SK-N-SH treated with all-trans-retinoic acid at 6 μM for 48 hours (cell line): ENCODE data around the gene CD40.

Experiments used
- BACH2 ChIP-seq: fragments of 250-450 bp; sonication (Bioruptor Pico); IDR thresholded peaks from 2 replicates; pipeline ENCODE4 v1.9.0; 2021; ENCODE audit warnings: mild to moderate bottlenecking, borderline replicate concordance
- GLIS3 ChIP-seq: fragments of 250-450 bp; sonication (Bioruptor Pico); IDR thresholded peaks from 2 replicates; pipeline ENCODE4 v1.5.0; 2020; ENCODE audit warnings: mild to moderate bottlenecking, moderate library complexity
- RARB ChIP-seq: fragments of 250-450 bp; sonication (Bioruptor Pico); IDR thresholded peaks from 2 replicates; pipeline ENCODE4 v1.8.0; 2021; ENCODE audit warnings: mild to moderate bottlenecking, moderate library complexity
- SNAI2 ChIP-seq: fragments of 250-450 bp; sonication (Bioruptor Pico); IDR thresholded peaks from 2 replicates; pipeline ENCODE4 v1.5.0; 2020; ENCODE audit warnings: mild to moderate bottlenecking, moderate library complexity
- TOX ChIP-seq: fragments of 250-450 bp; sonication (Bioruptor Pico); IDR thresholded peaks from 2 replicates; pipeline ENCODE4 v1.8.0; 2021; ENCODE audit warnings: mild to moderate bottlenecking, moderate library complexity, borderline replicate concordance
- ZC3H10 ChIP-seq: fragments of 250-450 bp; sonication (Bioruptor Pico); IDR thresholded peaks from 2 replicates; pipeline ENCODE4 v1.5.1; 2021; ENCODE audit warnings: mild to moderate bottlenecking, moderate library complexity
- ZNF565 ChIP-seq: fragments of 450-650 bp; formaldehyde crosslinking; conservative IDR thresholded peaks from 2 replicates; pipeline ENCODE4 v1.5.0; 2020; ENCODE audit warnings: low read depth, mild to moderate bottlenecking, moderate library complexity
- ZNF70 ChIP-seq: fragments of 450-650 bp; formaldehyde crosslinking; IDR thresholded peaks from 2 replicates; pipeline ENCODE4 v1.5.0; 2020; ENCODE audit warnings: mild to moderate bottlenecking, moderate library complexity
- TF ChIP-seq, protein P1 (sequence below): fragments of 250-450 bp; sonication (Bioruptor Pico); IDR thresholded peaks from 2 replicates; pipeline ENCODE4 v1.5.1; 2020; ENCODE audit warnings: low read depth, mild to moderate bottlenecking, moderate library complexity
- TF ChIP-seq, protein P2 (sequence below): fragments of 250-450 bp; sonication (Bioruptor Pico); IDR thresholded peaks from 2 replicates; pipeline ENCODE4 v1.8.0; 2020; ENCODE audit warnings: mild to moderate bottlenecking, moderate library complexity, borderline replicate concordance

DNA sequence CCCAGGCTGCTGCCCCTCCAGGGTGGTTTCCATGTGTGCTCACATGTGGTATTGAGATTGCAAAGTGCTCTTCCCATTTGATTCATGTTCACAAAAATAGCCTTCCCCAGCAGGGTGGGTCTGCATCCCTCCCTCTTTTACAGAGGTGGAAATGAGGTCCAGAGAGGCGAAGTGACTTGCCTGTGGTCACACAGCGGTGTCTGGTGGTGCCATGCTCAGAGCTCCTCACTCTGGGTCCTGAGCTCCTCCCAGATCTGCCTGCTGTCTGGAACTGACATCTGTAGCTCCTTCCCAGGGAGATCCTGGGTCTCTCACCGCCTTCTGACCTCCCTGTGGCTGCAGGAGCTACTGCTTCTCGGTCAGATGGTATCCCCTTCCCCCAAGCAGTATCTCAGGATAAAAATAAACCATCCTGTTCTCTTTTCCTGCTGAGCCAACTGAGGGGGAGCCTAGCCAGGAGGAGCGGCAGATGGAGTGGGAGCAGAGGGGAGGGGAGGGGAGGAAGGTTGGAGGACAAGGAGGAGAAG is 11.9 kb downstream of the CD40 start:
- TF ChIP-seq, protein P1, sequence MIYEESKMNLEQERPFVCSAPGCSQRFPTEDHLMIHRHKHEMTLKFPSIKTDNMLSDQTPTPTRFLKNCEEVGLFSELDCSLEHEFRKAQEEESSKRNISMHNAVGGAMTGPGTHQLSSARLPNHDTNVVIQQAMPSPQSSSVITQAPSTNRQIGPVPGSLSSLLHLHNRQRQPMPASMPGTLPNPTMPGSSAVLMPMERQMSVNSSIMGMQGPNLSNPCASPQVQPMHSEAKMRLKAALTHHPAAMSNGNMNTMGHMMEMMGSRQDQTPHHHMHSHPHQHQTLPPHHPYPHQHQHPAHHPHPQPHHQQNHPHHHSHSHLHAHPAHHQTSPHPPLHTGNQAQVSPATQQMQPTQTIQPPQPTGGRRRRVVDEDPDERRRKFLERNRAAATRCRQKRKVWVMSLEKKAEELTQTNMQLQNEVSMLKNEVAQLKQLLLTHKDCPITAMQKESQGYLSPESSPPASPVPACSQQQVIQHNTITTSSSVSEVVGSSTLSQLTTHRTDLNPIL (CRISPR knock-in tag), result no peak
- TF ChIP-seq ZNF70 (CRISPR knock-in tag) (no peak), SNAI2 (no peak), BACH2 (CRISPR knock-in tag) (no peak), ZNF565 (CRISPR knock-in tag) (no peak), ZC3H10 (no peak), GLIS3 (CRISPR knock-in tag) (no peak), TOX (CRISPR knock-in tag) (no peak), RARB (CRISPR knock-in tag) (no peak)
- TF ChIP-seq, protein P2, sequence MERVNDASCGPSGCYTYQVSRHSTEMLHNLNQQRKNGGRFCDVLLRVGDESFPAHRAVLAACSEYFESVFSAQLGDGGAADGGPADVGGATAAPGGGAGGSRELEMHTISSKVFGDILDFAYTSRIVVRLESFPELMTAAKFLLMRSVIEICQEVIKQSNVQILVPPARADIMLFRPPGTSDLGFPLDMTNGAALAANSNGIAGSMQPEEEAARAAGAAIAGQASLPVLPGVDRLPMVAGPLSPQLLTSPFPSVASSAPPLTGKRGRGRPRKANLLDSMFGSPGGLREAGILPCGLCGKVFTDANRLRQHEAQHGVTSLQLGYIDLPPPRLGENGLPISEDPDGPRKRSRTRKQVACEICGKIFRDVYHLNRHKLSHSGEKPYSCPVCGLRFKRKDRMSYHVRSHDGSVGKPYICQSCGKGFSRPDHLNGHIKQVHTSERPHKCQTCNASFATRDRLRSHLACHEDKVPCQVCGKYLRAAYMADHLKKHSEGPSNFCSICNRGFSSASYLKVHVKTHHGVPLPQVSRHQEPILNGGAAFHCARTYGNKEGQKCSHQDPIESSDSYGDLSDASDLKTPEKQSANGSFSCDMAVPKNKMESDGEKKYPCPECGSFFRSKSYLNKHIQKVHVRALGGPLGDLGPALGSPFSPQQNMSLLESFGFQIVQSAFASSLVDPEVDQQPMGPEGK, result no peak
